ENCODE measurements around the gene NRDE2. TPM values are rescaled to one million over a fixed set of nuclear protein-coding genes. Genes with fewer than 3 reads are reported as not detected.

The NRDE2 gene
- total and polyA plus RNA-seq, 8 donors = 7.0 to 12.7 (median 9.3) TPM

DNA sequence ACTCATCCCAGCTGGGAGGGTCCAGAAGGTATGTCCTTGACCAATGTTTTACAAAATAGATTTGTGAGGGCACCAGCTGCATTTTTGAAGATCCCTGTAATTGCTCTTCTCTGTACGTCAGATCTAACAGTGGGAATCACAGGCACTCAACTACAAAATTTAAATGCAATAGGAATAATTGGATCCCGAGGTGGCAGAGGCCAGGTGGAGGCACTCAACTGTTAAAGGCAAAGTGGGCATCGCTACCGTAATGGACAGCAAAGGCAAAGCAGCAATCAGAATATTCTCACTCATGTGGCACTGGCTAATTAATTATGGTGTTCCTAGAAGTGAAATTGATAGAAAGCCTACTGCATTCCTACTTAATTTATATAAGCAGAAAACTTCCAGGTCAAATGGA is 103.3 kb downstream of the NRDE2 start:
- intact Hi-C loops (cut with DNase I) = no loop called here
- FAIRE-seq (no peak), DNase-seq (no peak), ATAC-seq (no peak)
- Histone ChIP-seq H3K36me3 (no peaks in the 10 kb centered on the region), H3K27me3 (no peaks in the 10 kb centered on the region), H3K4me1 (no peaks in the 10 kb centered on the region), H3K4me3 (no peak overlapping the region), H3K9me3 (no peaks in the 10 kb centered on the region), H3K27ac (no peak overlapping the region)
- 75 to 81% methylated on average over 4 of the region's 4 CpGs for WGBS, 2 donors
- TF ChIP-seq, protein P1, sequence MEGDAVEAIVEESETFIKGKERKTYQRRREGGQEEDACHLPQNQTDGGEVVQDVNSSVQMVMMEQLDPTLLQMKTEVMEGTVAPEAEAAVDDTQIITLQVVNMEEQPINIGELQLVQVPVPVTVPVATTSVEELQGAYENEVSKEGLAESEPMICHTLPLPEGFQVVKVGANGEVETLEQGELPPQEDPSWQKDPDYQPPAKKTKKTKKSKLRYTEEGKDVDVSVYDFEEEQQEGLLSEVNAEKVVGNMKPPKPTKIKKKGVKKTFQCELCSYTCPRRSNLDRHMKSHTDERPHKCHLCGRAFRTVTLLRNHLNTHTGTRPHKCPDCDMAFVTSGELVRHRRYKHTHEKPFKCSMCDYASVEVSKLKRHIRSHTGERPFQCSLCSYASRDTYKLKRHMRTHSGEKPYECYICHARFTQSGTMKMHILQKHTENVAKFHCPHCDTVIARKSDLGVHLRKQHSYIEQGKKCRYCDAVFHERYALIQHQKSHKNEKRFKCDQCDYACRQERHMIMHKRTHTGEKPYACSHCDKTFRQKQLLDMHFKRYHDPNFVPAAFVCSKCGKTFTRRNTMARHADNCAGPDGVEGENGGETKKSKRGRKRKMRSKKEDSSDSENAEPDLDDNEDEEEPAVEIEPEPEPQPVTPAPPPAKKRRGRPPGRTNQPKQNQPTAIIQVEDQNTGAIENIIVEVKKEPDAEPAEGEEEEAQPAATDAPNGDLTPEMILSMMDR (IDR thresholded peaks at IDR 0.05) = no peak

Other genes with a start within 250 kb of the NRDE2 start
- 10 to 100 TPM; 24.4 to 42.3 (median 37.2) TPM for gene PSMC1, start 75.4 kb downstream of the NRDE2 start, total RNA-seq
- 10 to 100 TPM; 35.1 to 71.4 TPM for gene PSMC1, start 75.4 kb downstream of the NRDE2 start, polyA plus RNA-seq
- gene CALM1, start 65.1 kb upstream of the NRDE2 start, total RNA-seq = 100 to 1,000 TPM; 104 to 181 (median 141) TPM
- gene CALM1, start 65.1 kb upstream of the NRDE2 start, polyA plus RNA-seq = 100 to 1,000 TPM; 116 to 181 TPM